ENCODE results near the gene MCRIP1. TPM values are rescaled to one million over a fixed set of nuclear protein-coding genes. Genes with fewer than 3 reads are reported as not detected.

Gene MCRIP1
- total and polyA plus RNA-seq, 2 of the 13 experiments (the other 11 are each of a cell fraction or from before 2014, with no cell fraction given): 79.7 to 84.9 TPM

DNA sequence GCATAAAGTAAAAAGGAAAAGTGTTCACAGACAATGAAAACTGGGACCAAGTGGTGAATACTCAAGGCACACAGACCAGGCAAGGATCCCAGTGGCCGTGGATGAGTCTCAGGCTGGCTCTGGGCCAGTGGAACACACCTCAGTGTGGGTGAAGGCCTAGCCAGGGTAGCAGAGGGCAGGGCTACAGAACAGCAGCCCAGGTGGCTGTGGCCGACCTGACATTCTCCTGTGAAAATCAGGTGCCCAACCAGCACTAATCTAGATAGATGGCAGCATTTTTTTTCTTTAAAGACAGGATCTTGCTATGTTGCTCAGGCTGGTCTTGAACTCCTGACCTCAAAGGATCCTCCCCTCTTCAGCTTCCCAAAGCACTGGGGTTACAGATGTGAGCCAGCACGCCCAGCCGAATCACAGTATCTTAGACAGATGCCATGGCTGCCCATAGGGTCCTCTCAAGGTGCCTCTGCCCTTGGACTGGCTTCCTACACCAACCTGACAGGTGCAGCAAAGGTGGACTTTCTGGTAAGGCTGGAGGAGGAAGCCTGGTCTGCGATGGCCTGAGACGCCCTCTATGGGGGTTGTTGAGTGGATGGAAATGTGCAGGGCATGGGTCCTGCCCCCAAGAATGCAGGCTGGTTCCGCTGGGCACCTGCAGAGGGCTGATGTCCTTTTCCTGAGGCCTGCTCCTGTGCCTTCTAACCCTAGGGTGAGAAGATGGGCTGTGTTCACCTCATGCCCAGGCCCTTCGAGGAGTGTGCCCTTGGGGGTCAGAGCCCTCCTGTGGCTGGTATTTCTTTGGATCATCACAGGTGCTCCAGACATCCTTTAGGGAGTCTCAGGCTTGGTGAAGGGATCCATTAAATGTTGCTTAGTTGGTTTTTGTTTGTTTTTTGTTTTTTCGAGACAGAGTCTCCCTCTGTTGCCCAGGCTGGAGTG lies 31.0 kb upstream of the MCRIP1 start (continued):
- TF ChIP-seq, protein P1, sequence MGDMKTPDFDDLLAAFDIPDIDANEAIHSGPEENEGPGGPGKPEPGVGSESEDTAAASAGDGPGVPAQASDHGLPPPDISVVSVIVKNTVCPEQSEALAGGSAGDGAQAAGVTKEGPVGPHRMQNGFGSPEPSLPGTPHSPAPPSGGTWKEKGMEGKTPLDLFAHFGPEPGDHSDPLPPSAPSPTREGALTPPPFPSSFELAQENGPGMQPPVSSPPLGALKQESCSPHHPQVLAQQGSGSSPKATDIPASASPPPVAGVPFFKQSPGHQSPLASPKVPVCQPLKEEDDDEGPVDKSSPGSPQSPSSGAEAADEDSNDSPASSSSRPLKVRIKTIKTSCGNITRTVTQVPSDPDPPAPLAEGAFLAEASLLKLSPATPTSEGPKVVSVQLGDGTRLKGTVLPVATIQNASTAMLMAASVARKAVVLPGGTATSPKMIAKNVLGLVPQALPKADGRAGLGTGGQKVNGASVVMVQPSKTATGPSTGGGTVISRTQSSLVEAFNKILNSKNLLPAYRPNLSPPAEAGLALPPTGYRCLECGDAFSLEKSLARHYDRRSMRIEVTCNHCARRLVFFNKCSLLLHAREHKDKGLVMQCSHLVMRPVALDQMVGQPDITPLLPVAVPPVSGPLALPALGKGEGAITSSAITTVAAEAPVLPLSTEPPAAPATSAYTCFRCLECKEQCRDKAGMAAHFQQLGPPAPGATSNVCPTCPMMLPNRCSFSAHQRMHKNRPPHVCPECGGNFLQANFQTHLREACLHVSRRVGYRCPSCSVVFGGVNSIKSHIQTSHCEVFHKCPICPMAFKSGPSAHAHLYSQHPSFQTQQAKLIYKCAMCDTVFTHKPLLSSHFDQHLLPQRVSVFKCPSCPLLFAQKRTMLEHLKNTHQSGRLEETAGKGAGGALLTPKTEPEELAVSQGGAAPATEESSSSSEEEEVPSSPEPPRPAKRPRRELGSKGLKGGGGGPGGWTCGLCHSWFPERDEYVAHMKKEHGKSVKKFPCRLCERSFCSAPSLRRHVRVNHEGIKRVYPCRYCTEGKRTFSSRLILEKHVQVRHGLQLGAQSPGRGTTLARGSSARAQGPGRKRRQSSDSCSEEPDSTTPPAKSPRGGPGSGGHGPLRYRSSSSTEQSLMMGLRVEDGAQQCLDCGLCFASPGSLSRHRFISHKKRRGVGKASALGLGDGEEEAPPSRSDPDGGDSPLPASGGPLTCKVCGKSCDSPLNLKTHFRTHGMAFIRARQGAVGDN (CRISPR knock-in tag; IDR thresholded peaks at IDR 0.05): peak; percentile 75
- TF ChIP-seq ZNF598 (CRISPR knock-in tag; IDR thresholded peaks at IDR 0.05; ENCODE audit: borderline replicate concordance): 0 out of 2 replicates have a peak, but pooled peaks have one; percentile 21
- TF ChIP-seq RAD21 (CRISPR knock-in tag; IDR thresholded peaks at IDR 0.05): peak; percentile 25; the same call in 1 of the 2 replicates
- no peak for TF ChIP-seq NONO (IDR thresholded peaks at IDR 0.05)
- peak; percentile 48; the same call in 1 of the 2 replicates for TF ChIP-seq NONO (CRISPR knock-in tag; conservative IDR thresholded peaks at IDR 0.05)
- TF ChIP-seq, protein P2, sequence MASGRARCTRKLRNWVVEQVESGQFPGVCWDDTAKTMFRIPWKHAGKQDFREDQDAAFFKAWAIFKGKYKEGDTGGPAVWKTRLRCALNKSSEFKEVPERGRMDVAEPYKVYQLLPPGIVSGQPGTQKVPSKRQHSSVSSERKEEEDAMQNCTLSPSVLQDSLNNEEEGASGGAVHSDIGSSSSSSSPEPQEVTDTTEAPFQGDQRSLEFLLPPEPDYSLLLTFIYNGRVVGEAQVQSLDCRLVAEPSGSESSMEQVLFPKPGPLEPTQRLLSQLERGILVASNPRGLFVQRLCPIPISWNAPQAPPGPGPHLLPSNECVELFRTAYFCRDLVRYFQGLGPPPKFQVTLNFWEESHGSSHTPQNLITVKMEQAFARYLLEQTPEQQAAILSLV (CRISPR knock-in tag; IDR thresholded peaks at IDR 0.05; ENCODE audit: borderline replicate concordance): peak; percentile 46; the same call in 1 of the 2 replicates
- no peak for TF ChIP-seq GPN1 (CRISPR knock-in tag; IDR thresholded peaks at IDR 0.05; ENCODE audit: borderline replicate concordance)
- TF ChIP-seq TSC22D2 (CRISPR knock-in tag; IDR thresholded peaks at IDR 0.05; ENCODE audit: borderline replicate concordance): 0 out of 2 replicates have a peak, but pooled peaks have one; percentile 31
- TF ChIP-seq MBD4 (IDR thresholded peaks at IDR 0.05; ENCODE audit: borderline replicate concordance, low read length): 0 out of 2 replicates have a peak, but pooled peaks have one; percentile 3
- no peak for TF ChIP-seq NR3C1 (CRISPR knock-in tag; IDR thresholded peaks at IDR 0.05)
- TF ChIP-seq AGO2 (optimal IDR thresholded peaks at IDR 0.05; ENCODE audit: low read depth, low read length): peak; percentile 70
- TF ChIP-seq, protein P3, sequence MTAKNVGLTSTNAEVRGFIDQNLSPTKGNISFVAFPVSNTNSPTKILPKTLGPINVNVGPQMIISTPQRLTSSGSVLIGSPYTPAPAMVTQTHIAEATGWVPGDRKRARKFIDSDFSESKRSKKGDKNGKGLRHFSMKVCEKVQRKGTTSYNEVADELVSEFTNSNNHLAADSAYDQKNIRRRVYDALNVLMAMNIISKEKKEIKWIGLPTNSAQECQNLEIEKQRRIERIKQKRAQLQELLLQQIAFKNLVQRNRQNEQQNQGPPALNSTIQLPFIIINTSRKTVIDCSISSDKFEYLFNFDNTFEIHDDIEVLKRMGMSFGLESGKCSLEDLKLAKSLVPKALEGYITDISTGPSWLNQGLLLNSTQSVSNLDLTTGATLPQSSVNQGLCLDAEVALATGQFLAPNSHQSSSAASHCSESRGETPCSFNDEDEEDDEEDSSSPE (CRISPR knock-in tag; IDR thresholded peaks at IDR 0.05): 0 out of 2 replicates have a peak, but pooled peaks have one; percentile 2
- peak; percentile 9; the same call in 1 of the 2 replicates for TF ChIP-seq SAP130 (CRISPR knock-in tag; IDR thresholded peaks at IDR 0.05; ENCODE audit: low read depth)
- no peak for TF ChIP-seq ZNF468 (CRISPR knock-in tag; IDR thresholded peaks at IDR 0.05)
- peak; percentile 31; the same call in 1 of the 2 replicates for TF ChIP-seq POLR2G (IDR thresholded peaks at IDR 0.05; ENCODE audit: low read depth, low read length)
- TF ChIP-seq, protein P4, sequence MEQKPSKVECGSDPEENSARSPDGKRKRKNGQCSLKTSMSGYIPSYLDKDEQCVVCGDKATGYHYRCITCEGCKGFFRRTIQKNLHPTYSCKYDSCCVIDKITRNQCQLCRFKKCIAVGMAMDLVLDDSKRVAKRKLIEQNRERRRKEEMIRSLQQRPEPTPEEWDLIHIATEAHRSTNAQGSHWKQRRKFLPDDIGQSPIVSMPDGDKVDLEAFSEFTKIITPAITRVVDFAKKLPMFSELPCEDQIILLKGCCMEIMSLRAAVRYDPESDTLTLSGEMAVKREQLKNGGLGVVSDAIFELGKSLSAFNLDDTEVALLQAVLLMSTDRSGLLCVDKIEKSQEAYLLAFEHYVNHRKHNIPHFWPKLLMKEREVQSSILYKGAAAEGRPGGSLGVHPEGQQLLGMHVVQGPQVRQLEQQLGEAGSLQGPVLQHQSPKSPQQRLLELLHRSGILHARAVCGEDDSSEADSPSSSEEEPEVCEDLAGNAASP (CRISPR knock-in tag; IDR thresholded peaks at IDR 0.05; ENCODE audit: borderline replicate concordance): no peak; the same call in 1 of the 2 replicates
- peak in 1 of 2 experiments; percentile 28; a peak in 1 of 4 replicates for TF ChIP-seq POLR2A (IDR thresholded peaks at IDR 0.05; ENCODE audit: insufficient read depth in 1 of 2, low read depth in 2 of 2, low read length in 2 of 2)
- no peak for TF ChIP-seq SIX4 (CRISPR knock-in tag; IDR thresholded peaks at IDR 0.05)
- no peak for TF ChIP-seq TAF1 (CRISPR knock-in tag; IDR thresholded peaks at IDR 0.05)
- TF ChIP-seq GZF1 (CRISPR knock-in tag; IDR thresholded peaks at IDR 0.05): no peak
- peak; percentile 46; the same call in 1 of the 2 replicates for TF ChIP-seq SPEN (CRISPR knock-in tag; IDR thresholded peaks at IDR 0.05; ENCODE audit: low read depth)
- 0 out of 2 replicates have a peak, but pooled peaks have one; percentile 17 for TF ChIP-seq ZFX (CRISPR knock-in tag; IDR thresholded peaks at IDR 0.05; ENCODE audit: low read depth)
